ENCODE measurements around the gene FOSL2.

DNA sequence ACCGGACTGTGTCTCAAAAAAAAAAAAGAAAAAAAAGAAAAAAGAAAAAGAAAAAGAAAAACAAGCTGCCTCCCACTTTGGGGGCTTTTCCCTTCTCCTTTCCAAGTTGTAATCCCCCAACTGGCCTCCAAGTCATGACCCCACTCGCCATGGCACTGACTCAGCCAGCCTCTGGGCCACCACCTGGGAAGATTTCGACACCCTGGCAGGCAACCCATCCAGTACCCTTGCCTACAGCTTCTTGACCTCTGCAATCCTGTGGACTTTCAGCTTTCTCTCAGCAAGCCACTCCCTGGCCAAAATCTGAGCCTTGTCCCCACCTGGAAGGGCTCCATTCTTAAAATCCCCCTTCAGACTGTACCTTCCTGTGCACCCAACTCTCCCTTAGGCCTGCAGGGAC, 22.3 kb upstream of the FOSL2 start:
- TF ChIP-seq POLR2A (IDR thresholded peaks at IDR 0.05; ENCODE audit: low read length) (no peak), GATA1 (IDR thresholded peaks at IDR 0.05; ENCODE audit: low read depth, low read length) (no peak)

All from erythroblast (primary cell).